GM12875 (cell line): ENCODE measurements around the gene SLC7A1.

Source experiments
- H3K4me3 ChIP-seq: one replicate; pipeline ENCODE4 v1.5.1; 2011; ENCODE audit warnings: low read depth, low read length, control low read depth
- CTCF ChIP-seq: IDR thresholded peaks from 2 replicates; pipeline ENCODE4 v1.5.1; 2011; ENCODE audit warnings: low read depth, mild to moderate bottlenecking, control low read depth, inconsistent platforms, low read length, moderate library complexity, borderline replicate concordance; ENCODE audit not compliant: insufficient read depth

Gene SLC7A1

GRCh38 chr13:29490561-29490885, 105.0 kb downstream of the SLC7A1 start:
- H3K4me3 ChIP-seq, result no peak overlapping the region
- TF ChIP-seq CTCF, result no peak

DNA sequence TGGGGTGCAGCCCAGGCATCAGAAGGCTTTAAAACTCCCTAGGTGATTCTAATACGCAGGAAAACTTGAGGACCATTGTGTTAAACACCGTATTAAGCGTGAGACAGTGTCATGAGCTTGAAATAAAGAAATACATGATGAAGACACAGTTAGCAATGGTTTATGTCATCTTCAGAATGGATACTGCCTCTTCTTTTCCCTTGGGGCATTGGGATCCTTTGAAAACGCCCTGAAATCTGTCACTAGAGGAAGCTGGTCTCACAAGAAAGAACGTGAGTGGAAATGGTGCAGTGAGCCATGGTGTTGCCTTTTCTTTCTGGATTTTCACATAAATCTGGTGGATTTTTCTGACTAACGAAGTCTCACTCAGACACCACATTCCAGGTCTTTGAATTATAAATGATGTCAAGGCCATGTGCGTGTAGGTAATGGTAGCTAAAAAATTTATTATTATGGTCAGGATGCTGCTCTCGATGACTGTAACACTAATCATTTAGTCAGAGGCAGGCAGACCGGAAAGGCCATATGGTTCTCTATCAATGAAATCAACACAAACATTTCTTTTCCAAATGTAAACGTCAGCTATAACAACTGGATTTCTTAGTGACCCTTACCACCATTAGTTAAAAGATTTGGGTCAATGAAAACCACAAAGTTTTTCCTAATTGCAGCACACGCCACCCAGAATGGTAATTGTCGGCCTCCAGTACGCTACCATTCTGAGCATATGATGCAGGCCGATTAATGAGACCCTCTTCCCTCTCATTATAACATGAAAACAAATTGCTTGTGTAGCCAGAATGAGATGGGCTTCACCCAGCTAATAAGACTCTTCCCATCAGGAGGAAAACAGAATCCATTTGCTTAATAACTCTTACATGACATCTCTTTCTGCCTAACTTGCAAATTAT, 105.6 kb downstream of the SLC7A1 start:
- H3K4me3 ChIP-seq, result no peak overlapping the region
- no peak for TF ChIP-seq CTCF

- no peak for TF ChIP-seq CTCF
- no peak overlapping the region for H3K4me3 ChIP-seq
Observed at GRCh38 chr13:29487466-29488454, 107.7 kb downstream of the SLC7A1 start.

GRCh38 chr13:29486551-29486950, 108.9 kb downstream of the SLC7A1 start:
- TF ChIP-seq CTCF, result no peak
- no peak overlapping the region for H3K4me3 ChIP-seq

- no peak overlapping the region for H3K4me3 ChIP-seq
- TF ChIP-seq CTCF, result no peak
Observed at GRCh38 chr13:29484796-29485195, 110.7 kb downstream of the SLC7A1 start.

GRCh38 chr13:29484236-29484635, 111.3 kb downstream of the SLC7A1 start:
- TF ChIP-seq CTCF, result no peak
- H3K4me3 ChIP-seq, result no peak overlapping the region
